Temporal lobe (tissue), 1 donor: Measurements from ENCODE around the gene ADRA2B. TPM values are rescaled to one million over a fixed set of nuclear protein-coding genes. Genes with fewer than 3 reads are reported as not detected.

Experiments used
- total RNA-seq: library from RNA; depleted of rRNA; stranded (reverse); fragments of >200 nt; gene quantifications from one replicate; pipeline ENCODE4 v1.2.3, GENCODE V29; 2014

The ADRA2B gene
- total RNA-seq, 1 donor from 2014 or later, result not detected

Other genes starting within 250 kb of the ADRA2B start
- 169 TPM for gene ANKRD36C, start 124.7 kb downstream of the ADRA2B start, total RNA-seq
- gene GPAT2, start 81.7 kb downstream of the ADRA2B start, total RNA-seq, result 0.49 TPM
- not detected for gene ASTL, start 21.9 kb upstream of the ADRA2B start, total RNA-seq
- gene DUSP2, start 28.9 kb upstream of the ADRA2B start, total RNA-seq, result 4.2 TPM
- 115 TPM for gene STARD7, start 92.3 kb upstream of the ADRA2B start, total RNA-seq
- gene TMEM127, start 149.4 kb upstream of the ADRA2B start, total RNA-seq, result 16.0 TPM
- 56.3 TPM for gene CIAO1, start 149.7 kb upstream of the ADRA2B start, total RNA-seq
- gene SNRNP200, start 189.0 kb upstream of the ADRA2B start, total RNA-seq, result 62.9 TPM
- 3.4 TPM for gene ITPRIPL1, start 208.7 kb upstream of the ADRA2B start, total RNA-seq
- gene NCAPH, start 219.2 kb upstream of the ADRA2B start, total RNA-seq, result 3.7 TPM